IMR-90 (cell line): ENCODE data around the gene RALGAPA2. TPM values are rescaled to one million over a fixed set of nuclear protein-coding genes. Genes with fewer than 3 reads are reported as not detected.

ENCODE experiments used
- ATAC-seq: fragments of 200-7000 bp; cut with Tn5 transposase; 2 replicates; pipeline ENCODE4 v1.9.1; 2020; ENCODE audit warnings: low read depth, mild to moderate bottlenecking, moderate library complexity
- BruUV-seq: library from RNA; stranded (reverse); fragments of 400-500 nt; replicated peaks from 2 replicates; lab custom pipeline; 2021; lab: Mats Ljungman, UMichigan
- CTCF ChIA-PET: fragments of 300-600 bp; formaldehyde crosslinking; extraction: SDS; loops from one replicate; lab custom pipeline; 2021; ENCODE audit warnings: antibody characterized with exemption; lab: Yijun Ruan, JAX
- POLR2A ChIA-PET: fragments of 300-600 bp; sonication (Branson Sonifier 250); formaldehyde crosslinking; loops from one replicate; lab custom pipeline; 2022; ENCODE audit warnings: antibody characterized with exemption; ENCODE audit not compliant: unreplicated experiment; lab: Charles Lee
- DNase-seq: peaks from one replicate; pipeline ENCODE4 v3.0.0; 2013
- H2AFZ ChIP-seq: replicated peaks from 2 replicates; pipeline ENCODE3; 2013; ENCODE audit warnings: low read length, mild to moderate bottlenecking; ENCODE audit not compliant: poor library complexity
- H2AK5ac ChIP-seq: 2 replicates; pipeline ENCODE4 v1.6.1; 2013; ENCODE audit warnings: low read depth, low read length, inconsistent platforms
- H2AK9ac ChIP-seq: replicated peaks from 2 replicates; pipeline ENCODE3; 2013; ENCODE audit warnings: mild to moderate bottlenecking, low read depth, low read length, moderate library complexity; ENCODE audit not compliant: poor library complexity
- H2BK120ac ChIP-seq: 2 replicates; pipeline ENCODE4 v1.6.1; 2013; ENCODE audit warnings: low read depth, low read length, inconsistent platforms
- H2BK15ac ChIP-seq: 3 replicates; pipeline ENCODE4 v1.6.1; 2013; ENCODE audit warnings: low read depth, low read length, inconsistent platforms
- H2BK20ac ChIP-seq: 2 replicates; pipeline ENCODE4 v1.6.1; 2013; ENCODE audit warnings: low read depth, mild to moderate bottlenecking, inconsistent platforms, low read length, moderate library complexity
- H2BK5ac ChIP-seq: 2 replicates; pipeline ENCODE4 v1.6.1; 2013; ENCODE audit warnings: mild to moderate bottlenecking, low read depth, low read length, inconsistent platforms; ENCODE audit not compliant: poor library complexity, severe bottlenecking
- H3K14ac ChIP-seq: replicated peaks from 2 replicates; pipeline ENCODE4 v1.6.1; 2013; ENCODE audit warnings: low read depth, low read length, inconsistent platforms
- H3K18ac ChIP-seq: 2 replicates; pipeline ENCODE4 v1.6.1; 2013; ENCODE audit warnings: low read depth, low read length, control low read depth
- H3K23ac ChIP-seq: 2 replicates; pipeline ENCODE4 v1.6.1; 2013; ENCODE audit warnings: low read depth, low read length, inconsistent platforms
- H3K27ac ChIP-seq: 2 replicates; pipeline ENCODE4 v1.5.1; 2013; ENCODE audit warnings: mild to moderate bottlenecking, control low read depth, low read length; ENCODE audit not compliant: insufficient read depth
- H3K27me3 ChIP-seq: 2 replicates; pipeline ENCODE4 v1.6.1; 2013; ENCODE audit warnings: low read length; ENCODE audit not compliant: control insufficient read depth, insufficient read depth
- H3K36me3 ChIP-seq: 2 replicates; pipeline ENCODE4 v1.6.1; 2013; ENCODE audit warnings: low read length, mixed read lengths; ENCODE audit not compliant: control insufficient read depth, insufficient read depth
- H3K4ac ChIP-seq: 2 replicates; pipeline ENCODE4 v1.6.1; 2013; ENCODE audit warnings: low read depth, low read length, inconsistent platforms
- H3K4me1 ChIP-seq: 2 replicates; pipeline ENCODE4 v1.6.1; 2013; ENCODE audit warnings: low read length, mixed read lengths; ENCODE audit not compliant: control insufficient read depth, insufficient read depth
- H3K4me2 ChIP-seq: 2 replicates; pipeline ENCODE4 v1.6.1; 2013; ENCODE audit warnings: low read depth, mild to moderate bottlenecking, control low read depth, low read length, moderate library complexity
- H3K4me3 ChIP-seq: 2 replicates; pipeline ENCODE4 v1.5.1; 2013; ENCODE audit warnings: low read depth, mild to moderate bottlenecking, control low read depth, low read length, moderate library complexity; ENCODE audit not compliant: insufficient read depth
- H3K56ac ChIP-seq: 2 replicates; pipeline ENCODE4 v1.6.1; 2013; ENCODE audit warnings: low read length, inconsistent platforms; ENCODE audit not compliant: insufficient read depth; ENCODE audit errors: extremely low read depth
- H3K79me1 ChIP-seq, 2 experiments: 2 replicates each; pipeline ENCODE4 v1.6.1; 2013; ENCODE audit warnings: low read length in 2 of 2, inconsistent platforms in 1 of 2, low read depth in 1 of 2
- H3K9ac ChIP-seq: 2 replicates; pipeline ENCODE4 v1.6.1; 2013; ENCODE audit warnings: low read depth, low read length, control low read depth
- H3K9me1 ChIP-seq: 2 replicates; pipeline ENCODE4 v1.6.1; 2013; ENCODE audit warnings: low read length, inconsistent platforms; ENCODE audit not compliant: insufficient read depth
- H3K9me3 ChIP-seq: 2 replicates; pipeline ENCODE4 v1.6.1; 2013; ENCODE audit warnings: low read length; ENCODE audit not compliant: control insufficient read depth, insufficient read depth
- H4K20me1 ChIP-seq: 2 replicates; pipeline ENCODE4 v1.6.1; 2013; ENCODE audit warnings: low read length, inconsistent platforms; ENCODE audit not compliant: insufficient read depth
- H4K5ac ChIP-seq: 2 replicates; pipeline ENCODE4 v1.6.1; 2013; ENCODE audit warnings: mild to moderate bottlenecking, low read depth, low read length, control low read depth
- H4K8ac ChIP-seq, 2 experiments: 2 replicates each; pipeline ENCODE4 v1.6.1; 2013; ENCODE audit warnings: low read depth in 2 of 2, low read length in 2 of 2, control low read depth in 1 of 2, inconsistent platforms in 1 of 2
- H4K91ac ChIP-seq: 2 replicates; pipeline ENCODE4 v1.6.1; 2013; ENCODE audit warnings: low read depth, low read length, inconsistent platforms; ENCODE audit not compliant: insufficient read depth
- BHLHE40 ChIP-seq: fragments of 150-350 bp; IDR thresholded peaks from 2 replicates; pipeline ENCODE4 v1.6.1; 2016; ENCODE audit warnings: mild to moderate bottlenecking, low read depth, low read length
- CEBPB ChIP-seq: IDR thresholded peaks from 2 replicates; pipeline ENCODE4 v1.6.1; 2012; ENCODE audit warnings: low read depth, low read length, improper control_type of control experiment
- CHD1 ChIP-seq: IDR thresholded peaks from 2 replicates; pipeline ENCODE4 v1.6.1; 2012; ENCODE audit warnings: low read depth, low read length, improper control_type of control experiment
- FOS ChIP-seq: fragments of 150-350 bp; IDR thresholded peaks from 2 replicates; pipeline ENCODE4 v1.6.1; 2016; ENCODE audit warnings: low read depth, low read length
- MAFK ChIP-seq: IDR thresholded peaks from 2 replicates; pipeline ENCODE4 v1.6.1; 2012; ENCODE audit warnings: low read depth, low read length, improper control_type of control experiment
- MAZ ChIP-seq: IDR thresholded peaks from 2 replicates; pipeline ENCODE4 v1.6.1; 2012; ENCODE audit warnings: low read depth, mild to moderate bottlenecking, low read length, improper control_type of control experiment, moderate library complexity, borderline replicate concordance
- MXI1 ChIP-seq: IDR thresholded peaks from 2 replicates; pipeline ENCODE4 v1.6.1; 2012; ENCODE audit warnings: low read depth, mild to moderate bottlenecking, low read length, moderate library complexity, borderline replicate concordance
- NFE2L2 ChIP-seq: fragments of 150-350 bp; IDR thresholded peaks from 2 replicates; pipeline ENCODE4 v1.6.1; 2016; ENCODE audit warnings: low read depth, mild to moderate bottlenecking, low read length
- POLR2A ChIP-seq: IDR thresholded peaks from 2 replicates; pipeline ENCODE4 v1.6.1; 2012; ENCODE audit warnings: mild to moderate bottlenecking, low read depth, low read length
- RAD21 ChIP-seq: IDR thresholded peaks from 2 replicates; pipeline ENCODE4 v1.6.1; 2012; ENCODE audit warnings: low read length, improper control_type of control experiment
- RCOR1 ChIP-seq: IDR thresholded peaks from 2 replicates; pipeline ENCODE4 v1.6.1; 2012; ENCODE audit warnings: mild to moderate bottlenecking, low read length, improper control_type of control experiment; ENCODE audit not compliant: insufficient replicate concordance
- RFX5 ChIP-seq: IDR thresholded peaks from 2 replicates; pipeline ENCODE4 v1.8.0; 2012; ENCODE audit warnings: low read depth, mild to moderate bottlenecking, low read length, moderate library complexity
- SMC3 ChIP-seq: fragments of 150-350 bp; IDR thresholded peaks from 2 replicates; pipeline ENCODE4 v1.6.1; 2016; ENCODE audit warnings: low read depth, mild to moderate bottlenecking, antibody characterized with exemption, low read length, moderate library complexity
- WGBS, 2 experiments: methylation state at CpG; one replicate each; pipeline versions ENCODE4 v1.1.5 to v1.1.7; 2013; ENCODE audit warnings: missing lambda C conversion rate in 2 of 2; ENCODE audit not compliant: insufficient read length in 1 of 2; ENCODE audit errors: extremely low coverage in 2 of 2; 5-methylcytosine and 5-hydroxymethylcytosine counted together
- dilution Hi-C: fragments of 300-500 bp; cut with HindIII; formaldehyde crosslinking; loops from one replicate; pipeline ENCODE4 v1.14.3; 2018; ENCODE audit warnings: low sequenced_read_pairs; ENCODE audit not compliant: unreplicated experiment
- in situ Hi-C: fragments of 300-500 bp; cut with MboI; formaldehyde crosslinking; loops from 3 replicates; pipeline ENCODE4 v1.14.3; 2019; ENCODE audit warnings: low sequenced_read_pairs, inconsistent platforms, mixed read lengths
- intact Hi-C: fragments of 100-400 bp; cut with micrococcal nuclease; formaldehyde crosslinking; loops from 2 replicates; pipeline ENCODE4 v1.10.0; 2022
- polyA plus RNA-seq, 3 experiments: library from polyadenylated mRNA; depleted of rRNA; stranded (reverse); fragments of >200 nt; gene quantifications; 2 replicates each; pipeline ENCODE4 v1.2.3, GENCODE V29; 2012; ENCODE audit warnings: low replicate concordance in 1 of 3
- total RNA-seq: library from RNA; depleted of rRNA; stranded (reverse); fragments of >200 nt; gene quantifications from 2 replicates; pipeline ENCODE4 v1.2.3, GENCODE V29; 2012
- TF ChIP-seq, protein P1 (sequence below): fragments of 150-350 bp; IDR thresholded peaks from 2 replicates; pipeline ENCODE4 v1.6.1; 2017; ENCODE audit warnings: mild to moderate bottlenecking, antibody characterized with exemption, low read length, low read depth
- TF ChIP-seq, protein P2 (sequence below): conservative IDR thresholded peaks from 2 replicates; pipeline ENCODE4 v1.5.1; 2012; ENCODE audit warnings: mild to moderate bottlenecking, low read depth, low read length, improper control_type of control experiment
- TF ChIP-seq, protein P3 (sequence below): fragments of 150-350 bp; IDR thresholded peaks from 2 replicates; pipeline ENCODE4 v1.6.1; 2016; ENCODE audit warnings: low read depth, mild to moderate bottlenecking, low read length, moderate library complexity, borderline replicate concordance

The RALGAPA2 gene
- total and polyA plus RNA-seq, 2 of the 4 experiments (the other 2 are of a cell fraction): 1.3 to 3.9 TPM

DNA sequence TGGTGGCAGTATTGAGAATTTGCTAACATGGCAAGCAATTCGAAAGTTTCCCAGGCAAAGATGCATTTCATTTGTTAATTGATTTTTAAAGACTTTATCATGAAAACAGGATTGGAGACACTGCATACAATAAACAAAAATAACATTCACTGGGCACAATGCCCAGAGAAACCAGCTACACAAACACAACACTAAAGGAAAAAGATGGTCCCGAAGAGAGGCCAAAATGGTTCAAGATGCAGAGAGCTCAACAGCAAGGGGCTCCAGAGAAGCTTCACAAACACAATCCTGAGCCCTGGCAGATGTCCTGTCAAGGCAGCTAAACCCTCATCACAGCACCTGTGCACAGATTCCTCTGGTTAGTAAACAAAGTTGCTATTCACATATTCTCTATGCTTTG, 265.2 kb downstream of the RALGAPA2 start:
- Histone ChIP-seq H4K20me1 (no peaks in the 10 kb centered on the region), H3K23ac (no peak overlapping the region), H2BK5ac (no peak overlapping the region), H4K8ac (no peak overlapping the region), H3K4ac (no peak overlapping the region), H3K9me1 (no peaks in the 10 kb centered on the region; the same call in 1 of the 2 replicates), H3K4me1 (no peaks in the 10 kb centered on the region), H3K56ac (no peak overlapping the region), H3K18ac (no peak overlapping the region), H2AK5ac (no peak overlapping the region), H3K9ac (no peak overlapping the region), H2BK120ac (no peak overlapping the region), H3K27ac (no peak overlapping the region), H3K9me3 (no peaks in the 10 kb centered on the region), H4K5ac (no peak overlapping the region), H3K36me3 (no peaks in the 10 kb centered on the region), H3K4me2 (no peak overlapping the region), H2AK9ac (no peak overlapping the region), H2AFZ (no peak overlapping the region), H3K27me3 (no peaks in the 10 kb centered on the region), H2BK20ac (no peak overlapping the region), H3K79me1 (no peaks in the 10 kb centered on the region), H2BK15ac (no peak overlapping the region), H3K14ac (no peak overlapping the region), H3K4me3 (no peak overlapping the region), H4K91ac (no peak overlapping the region)
- intact Hi-C loops: no loop called here
- no peak for ATAC-seq
- TF ChIP-seq CHD1: no peak
- no peak for TF ChIP-seq FOS
- TF ChIP-seq, protein P1, sequence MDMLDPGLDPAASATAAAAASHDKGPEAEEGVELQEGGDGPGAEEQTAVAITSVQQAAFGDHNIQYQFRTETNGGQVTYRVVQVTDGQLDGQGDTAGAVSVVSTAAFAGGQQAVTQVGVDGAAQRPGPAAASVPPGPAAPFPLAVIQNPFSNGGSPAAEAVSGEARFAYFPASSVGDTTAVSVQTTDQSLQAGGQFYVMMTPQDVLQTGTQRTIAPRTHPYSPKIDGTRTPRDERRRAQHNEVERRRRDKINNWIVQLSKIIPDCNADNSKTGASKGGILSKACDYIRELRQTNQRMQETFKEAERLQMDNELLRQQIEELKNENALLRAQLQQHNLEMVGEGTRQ: no peak
- TF ChIP-seq, protein P2, sequence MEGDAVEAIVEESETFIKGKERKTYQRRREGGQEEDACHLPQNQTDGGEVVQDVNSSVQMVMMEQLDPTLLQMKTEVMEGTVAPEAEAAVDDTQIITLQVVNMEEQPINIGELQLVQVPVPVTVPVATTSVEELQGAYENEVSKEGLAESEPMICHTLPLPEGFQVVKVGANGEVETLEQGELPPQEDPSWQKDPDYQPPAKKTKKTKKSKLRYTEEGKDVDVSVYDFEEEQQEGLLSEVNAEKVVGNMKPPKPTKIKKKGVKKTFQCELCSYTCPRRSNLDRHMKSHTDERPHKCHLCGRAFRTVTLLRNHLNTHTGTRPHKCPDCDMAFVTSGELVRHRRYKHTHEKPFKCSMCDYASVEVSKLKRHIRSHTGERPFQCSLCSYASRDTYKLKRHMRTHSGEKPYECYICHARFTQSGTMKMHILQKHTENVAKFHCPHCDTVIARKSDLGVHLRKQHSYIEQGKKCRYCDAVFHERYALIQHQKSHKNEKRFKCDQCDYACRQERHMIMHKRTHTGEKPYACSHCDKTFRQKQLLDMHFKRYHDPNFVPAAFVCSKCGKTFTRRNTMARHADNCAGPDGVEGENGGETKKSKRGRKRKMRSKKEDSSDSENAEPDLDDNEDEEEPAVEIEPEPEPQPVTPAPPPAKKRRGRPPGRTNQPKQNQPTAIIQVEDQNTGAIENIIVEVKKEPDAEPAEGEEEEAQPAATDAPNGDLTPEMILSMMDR: no peak
- TF ChIP-seq POLR2A: no peak
- no peak for TF ChIP-seq NFE2L2
- TF ChIP-seq SMC3: no peak
- TF ChIP-seq MAZ: no peak
- no peak for TF ChIP-seq BHLHE40
- no peak for TF ChIP-seq CEBPB
- TF ChIP-seq MXI1: no peak
- no peak for TF ChIP-seq MAFK
- TF ChIP-seq RAD21: no peak
- TF ChIP-seq, protein P3, sequence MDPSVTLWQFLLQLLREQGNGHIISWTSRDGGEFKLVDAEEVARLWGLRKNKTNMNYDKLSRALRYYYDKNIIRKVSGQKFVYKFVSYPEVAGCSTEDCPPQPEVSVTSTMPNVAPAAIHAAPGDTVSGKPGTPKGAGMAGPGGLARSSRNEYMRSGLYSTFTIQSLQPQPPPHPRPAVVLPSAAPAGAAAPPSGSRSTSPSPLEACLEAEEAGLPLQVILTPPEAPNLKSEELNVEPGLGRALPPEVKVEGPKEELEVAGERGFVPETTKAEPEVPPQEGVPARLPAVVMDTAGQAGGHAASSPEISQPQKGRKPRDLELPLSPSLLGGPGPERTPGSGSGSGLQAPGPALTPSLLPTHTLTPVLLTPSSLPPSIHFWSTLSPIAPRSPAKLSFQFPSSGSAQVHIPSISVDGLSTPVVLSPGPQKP: no peak
- TF ChIP-seq RFX5: no peak
- no peak for TF ChIP-seq RCOR1
- DNase-seq: no peak
- in situ Hi-C loops: no loop called here
- dilution Hi-C loops: no loop called here
- CTCF ChIA-PET: interaction anchor here (0.7 kb wide), 1 partner anchor 9 kb away, joined by 5 read pairs; no protein-coding TSS in a partner anchor
- POLR2A ChIA-PET: no interaction called here
- WGBS, 2 experiments: 20% methylated on average over 1 of the region's 2 CpGs; no CpG with 5 or more reads in 1 of the 2 experiments
- no TSS peak for BruUV-seq
